Amniotic epithelial cell (primary cell): ENCODE results near the gene KLHL3.

Experiments used
- DNase-seq: peaks from one replicate; pipeline ENCODE4 v3.0.0-alpha.2; 2010; ENCODE audit warnings: low read depth

Gene KLHL3

DNA sequence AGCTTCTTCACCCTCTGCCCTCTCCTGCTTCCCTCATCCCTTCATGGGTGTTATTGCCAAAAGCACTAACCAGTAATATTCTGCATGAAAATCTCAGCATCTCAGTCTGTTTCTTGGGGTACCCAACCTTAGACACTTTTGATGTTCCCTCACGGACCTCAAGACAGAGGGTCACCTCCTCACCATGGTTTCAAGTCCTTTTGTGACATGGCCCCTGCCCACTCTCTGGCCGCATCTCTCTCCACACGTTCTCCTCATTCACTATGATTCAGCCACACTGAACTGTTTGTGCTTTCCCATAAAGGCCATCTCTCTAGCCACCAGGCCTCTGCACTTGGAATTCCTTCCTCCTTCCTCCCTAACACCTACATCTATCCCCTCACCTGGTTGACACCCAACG, 125.3 kb downstream of the KLHL3 start:
- no peak for DNase-seq

DNA sequence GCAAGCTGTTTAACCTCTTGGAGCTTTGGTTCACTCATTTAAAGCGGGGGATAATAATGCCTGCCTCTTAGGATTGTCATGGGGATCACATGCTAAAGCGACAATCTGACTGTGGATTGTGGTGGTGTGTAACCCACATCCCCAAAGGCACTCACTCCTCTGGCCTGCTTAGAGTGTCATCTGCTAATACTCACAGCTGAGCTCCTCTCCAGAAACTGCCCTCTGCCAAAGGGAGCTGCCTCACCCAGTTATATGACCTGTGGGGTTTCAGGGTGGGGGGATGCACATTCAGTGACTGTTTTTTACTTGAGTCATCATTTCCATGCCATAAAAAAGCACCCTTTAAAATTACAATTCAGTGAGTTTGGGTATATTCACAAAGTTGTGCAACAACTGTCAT, 126.8 kb downstream of the KLHL3 start:
- no peak for DNase-seq

DNA sequence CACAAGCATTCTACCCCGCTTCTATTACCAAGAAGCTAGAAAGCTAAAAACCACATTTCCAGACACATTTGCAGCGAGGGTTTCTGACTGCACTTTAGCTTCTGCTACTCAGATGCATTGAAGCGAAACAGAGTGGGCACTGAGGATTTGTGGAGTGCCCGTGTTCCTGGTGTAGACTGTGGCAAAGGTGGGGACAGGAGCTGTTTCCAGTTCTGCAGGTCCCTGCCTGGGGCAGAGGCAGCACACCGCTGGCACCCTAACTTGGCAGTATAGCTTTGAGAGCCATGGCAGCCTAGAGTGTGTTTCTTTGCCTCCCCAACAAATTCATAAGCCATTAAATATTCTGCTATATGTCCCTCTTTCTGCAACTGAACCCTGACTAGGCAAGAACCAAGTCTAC, 128.1 kb downstream of the KLHL3 start:
- DNase-seq = no peak

DNA sequence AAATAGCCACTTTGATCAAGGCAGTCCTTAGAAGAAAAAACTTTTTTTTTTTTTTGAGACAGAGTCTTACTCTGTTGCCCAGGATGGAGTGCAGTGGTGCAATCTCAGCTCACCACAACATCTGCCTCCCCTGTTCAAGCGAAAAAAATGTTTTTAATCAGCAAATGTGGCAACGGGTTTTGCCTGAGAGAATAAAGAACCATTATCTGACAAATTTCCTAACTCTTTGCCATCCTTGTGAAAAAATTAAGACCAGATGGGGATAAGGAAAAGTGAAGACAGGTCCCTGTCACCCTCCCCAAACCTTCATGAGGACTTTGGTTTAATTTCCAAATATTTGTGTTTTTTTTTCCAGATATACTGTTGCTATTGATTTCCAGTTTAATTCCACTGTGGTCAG, 129.5 kb downstream of the KLHL3 start:
- peak; percentile 23 for DNase-seq

DNA sequence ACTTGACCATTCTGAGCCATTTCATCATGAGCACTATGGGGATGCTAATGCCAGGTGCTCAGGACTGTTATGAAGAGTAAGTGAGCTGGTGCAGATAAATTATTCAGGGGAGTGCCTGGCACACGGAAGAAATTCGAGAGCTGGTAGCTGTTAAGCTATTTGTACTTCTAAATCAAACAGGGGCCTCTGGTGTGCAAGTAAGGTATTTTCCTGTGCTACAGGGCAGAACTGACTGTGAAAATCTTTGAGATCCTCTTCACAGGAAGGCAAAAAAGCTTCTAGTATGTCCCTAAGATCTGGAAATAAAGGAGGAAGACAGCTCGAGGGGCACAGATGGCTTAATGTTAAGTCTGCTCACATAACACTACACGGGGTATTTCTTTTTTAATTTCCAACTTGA, 130.5 kb downstream of the KLHL3 start:
- DNase-seq = no peak

DNA sequence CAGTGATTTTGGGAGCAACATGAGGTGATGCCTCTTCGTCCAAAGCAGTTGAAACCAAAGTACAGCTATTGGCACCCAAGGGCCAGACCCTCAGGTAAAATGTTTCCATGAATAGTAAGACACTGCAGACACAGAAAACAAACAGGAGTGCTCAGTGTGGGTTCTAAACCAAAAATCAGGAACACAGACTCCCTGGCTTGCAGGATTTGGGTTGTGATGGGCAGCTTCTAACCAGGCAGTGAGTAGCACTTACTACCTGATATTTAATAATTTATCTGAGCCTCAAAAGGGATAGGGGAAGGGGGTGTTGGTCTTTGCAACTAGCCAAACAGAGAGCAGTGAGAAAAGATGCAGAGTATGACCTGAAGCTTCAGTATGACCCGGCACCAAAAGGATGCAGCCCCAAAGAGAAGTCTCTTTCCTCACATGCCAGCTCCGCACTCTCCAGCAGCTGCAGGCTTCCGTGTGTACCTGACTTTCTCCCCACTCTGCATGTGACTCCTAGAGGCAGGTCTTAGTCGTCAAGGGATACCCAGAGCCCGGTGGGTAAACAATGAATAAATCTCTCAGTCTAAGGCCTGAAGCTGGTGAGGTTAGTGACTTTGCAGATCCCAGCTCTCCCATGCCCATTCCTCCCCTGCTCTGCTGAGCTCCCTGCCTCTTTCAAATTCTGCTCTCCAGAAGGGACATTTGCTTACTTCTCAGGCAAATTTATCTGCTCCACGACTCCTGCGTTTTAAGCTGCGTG, 131.4 kb downstream of the KLHL3 start:
- DNase-seq = no peak

DNA sequence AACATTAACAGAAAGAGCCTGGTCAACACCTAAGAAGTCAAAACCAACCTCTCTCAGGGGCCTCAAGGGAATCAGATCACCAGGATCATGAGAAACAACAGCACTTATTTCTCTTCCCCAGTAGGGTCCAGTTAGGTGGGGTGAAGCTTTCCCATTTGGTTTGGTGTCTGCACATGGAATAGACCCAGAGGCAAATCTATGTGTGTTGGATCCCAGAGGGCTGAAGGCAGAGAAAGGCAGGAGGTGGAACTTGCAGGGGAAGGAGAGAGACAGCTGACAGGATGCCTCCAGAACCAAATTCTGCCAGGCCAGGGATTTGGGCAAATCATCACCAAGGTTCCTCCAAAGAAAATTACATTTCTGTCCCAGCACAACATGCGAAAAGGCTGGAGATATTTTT, 132.0 kb downstream of the KLHL3 start:
- DNase-seq = no peak

DNA sequence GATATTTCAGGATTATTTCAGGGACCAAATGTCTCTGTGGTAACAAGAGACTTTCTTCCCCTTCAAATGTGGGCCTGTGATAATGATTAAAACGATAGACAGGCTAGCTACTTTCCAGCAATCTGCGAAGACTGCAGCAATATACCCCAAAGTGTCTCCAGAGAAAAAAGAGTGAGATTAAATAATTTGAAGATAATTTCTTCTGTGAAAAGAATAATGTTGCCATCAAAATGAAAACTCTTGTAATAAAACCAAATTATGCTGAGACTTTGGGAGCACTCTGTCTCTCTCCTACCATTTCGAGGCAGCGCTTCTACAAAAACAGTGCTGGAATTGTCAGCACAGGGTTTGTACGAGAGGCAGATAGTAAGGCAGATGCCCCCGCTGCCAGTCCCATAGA, 132.5 kb downstream of the KLHL3 start:
- no peak for DNase-seq

DNA sequence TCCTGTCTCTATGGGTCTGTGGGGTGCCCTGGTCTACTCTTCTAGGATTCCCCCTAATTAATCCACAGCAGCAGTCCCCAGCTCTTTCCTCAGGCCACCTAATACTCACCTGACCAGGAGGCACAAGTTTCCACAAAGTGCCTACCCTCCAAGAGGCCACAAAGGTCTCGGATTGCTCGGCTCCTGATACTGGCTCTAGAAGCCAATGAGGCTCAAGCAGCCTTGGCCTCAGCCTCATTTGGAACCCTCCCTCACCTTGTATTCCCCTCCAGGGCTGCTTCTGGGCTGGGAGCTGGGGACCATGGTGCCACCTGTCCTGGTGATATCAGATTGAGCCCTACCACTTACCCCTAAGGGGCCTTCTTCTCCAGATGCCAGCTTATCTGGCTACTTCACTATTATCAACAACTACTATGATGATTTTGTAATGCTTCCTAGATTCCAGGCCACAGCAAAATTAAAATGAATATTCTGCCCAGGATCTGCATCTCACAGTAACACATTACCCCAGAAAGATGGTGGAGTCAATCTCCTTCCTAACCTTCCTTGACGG, 133.1 kb downstream of the KLHL3 start:
- no peak for DNase-seq

DNA sequence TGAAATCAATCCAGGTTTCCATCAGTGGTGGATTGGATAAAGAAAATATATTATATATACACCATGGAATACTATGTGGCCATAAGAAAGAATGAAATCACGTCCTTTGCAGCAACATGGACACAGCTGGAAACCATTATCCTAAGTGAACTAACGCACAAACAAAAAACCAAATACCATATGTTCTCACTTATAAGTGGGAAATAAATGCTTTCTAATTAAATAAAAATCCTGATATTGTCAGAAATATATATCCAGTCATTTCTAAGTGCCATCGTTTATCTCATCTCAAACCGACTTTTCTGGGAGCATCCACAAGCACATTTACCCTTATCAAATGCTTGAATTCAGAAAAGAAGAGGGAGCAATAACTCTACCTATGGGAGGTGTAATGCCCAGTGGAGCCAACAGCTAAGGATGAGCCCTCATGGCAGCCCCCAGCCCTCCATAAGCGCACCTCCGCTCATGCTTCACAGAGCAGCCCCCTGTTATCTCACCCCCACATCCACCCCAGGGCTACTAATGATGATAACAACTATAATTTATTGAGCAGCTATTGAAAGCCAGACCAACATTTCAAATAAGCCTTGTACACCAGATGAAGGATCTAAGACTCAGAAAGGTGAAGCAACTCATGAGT, 135.0 kb downstream of the KLHL3 start:
- no peak for DNase-seq

DNA sequence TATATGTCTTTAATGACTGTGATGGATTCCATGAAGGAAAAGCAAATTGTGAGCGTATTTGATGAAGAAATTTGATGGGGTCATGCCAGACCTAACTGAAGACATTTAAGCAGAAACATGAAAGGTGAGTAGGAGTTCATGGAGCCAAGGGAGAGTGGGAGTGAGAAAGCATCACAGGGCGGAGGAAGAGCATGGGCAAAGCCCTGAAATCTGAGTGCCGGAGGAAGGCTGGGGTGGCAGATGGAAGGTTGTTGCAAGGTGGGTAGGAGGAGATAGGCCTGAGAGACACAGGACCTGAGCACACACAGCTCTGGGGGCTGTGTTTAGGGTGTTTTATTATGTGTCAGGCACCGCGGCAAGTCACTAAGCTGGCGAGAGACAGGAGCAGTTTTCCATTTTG, 136.4 kb downstream of the KLHL3 start:
- DNase-seq = no peak

DNA sequence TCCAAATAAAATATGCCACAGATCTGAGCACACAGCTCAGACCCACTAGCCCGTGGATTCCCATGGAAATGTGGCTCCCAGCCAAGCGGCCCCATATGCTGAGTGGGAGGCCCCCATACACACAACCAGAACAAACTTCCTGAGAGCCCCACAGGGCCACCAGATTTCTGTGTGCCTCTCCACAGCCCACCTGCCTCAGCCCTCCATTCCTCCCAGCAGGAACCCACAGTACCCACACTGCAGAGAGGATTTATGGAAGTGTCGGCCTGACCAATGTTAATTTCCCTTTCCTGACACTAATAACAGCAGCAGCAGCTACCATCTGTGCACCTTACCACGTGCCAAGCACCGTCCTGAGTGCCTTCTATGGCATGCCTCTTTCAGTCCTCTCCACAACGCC, 137.5 kb downstream of the KLHL3 start:
- no peak for DNase-seq

DNA sequence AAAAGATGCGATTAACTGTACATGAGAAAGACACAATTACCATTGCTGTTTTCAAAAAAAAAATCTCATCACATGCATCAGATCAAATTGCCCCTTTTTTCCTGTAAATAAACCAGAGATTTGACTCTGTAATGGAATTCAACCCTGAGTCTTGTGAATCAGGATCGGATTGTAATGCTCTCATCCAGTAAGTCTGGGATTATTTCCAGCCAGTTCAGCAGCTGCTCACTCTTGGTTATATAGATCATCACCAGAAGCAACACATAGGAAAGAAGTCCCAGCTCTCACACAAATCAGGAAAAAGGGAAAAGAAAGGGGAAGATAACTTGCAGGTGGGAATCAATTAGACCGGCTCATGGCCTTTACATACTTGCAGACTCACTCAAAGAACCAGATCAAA, 138.9 kb downstream of the KLHL3 start:
- no peak for DNase-seq

DNA sequence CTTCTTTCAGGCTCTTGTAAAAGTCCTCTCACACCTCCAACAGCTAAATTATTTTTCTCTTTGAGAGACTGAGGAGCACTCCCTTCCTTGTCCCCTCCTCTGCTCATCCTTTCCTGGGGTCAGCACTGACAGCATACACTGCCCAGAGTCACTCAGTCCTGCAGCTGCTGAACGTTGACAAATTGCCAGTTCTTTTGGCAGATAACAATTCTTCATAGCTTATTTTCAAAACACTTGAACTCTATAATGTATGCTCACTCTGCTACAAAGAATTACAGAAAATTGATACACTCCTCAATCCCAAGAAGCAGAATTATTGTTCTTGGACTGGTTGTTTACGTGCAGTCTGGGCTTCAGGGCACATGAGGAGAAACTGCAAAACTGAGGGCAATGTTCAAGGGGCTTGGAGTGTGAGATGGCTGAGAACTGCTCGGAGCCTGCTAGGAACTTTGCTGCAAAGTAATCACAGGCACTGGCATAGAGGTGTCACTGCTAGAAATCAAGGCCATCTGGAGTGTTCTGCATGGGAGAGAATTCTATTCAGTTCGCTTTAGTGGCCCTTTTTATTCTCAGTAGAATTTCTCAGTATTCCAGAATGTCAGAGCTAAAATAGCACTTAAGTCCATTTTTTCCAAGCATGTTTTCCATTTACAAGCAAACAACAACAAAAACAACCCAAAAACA, 140.4 kb downstream of the KLHL3 start:
- DNase-seq = no peak

DNA sequence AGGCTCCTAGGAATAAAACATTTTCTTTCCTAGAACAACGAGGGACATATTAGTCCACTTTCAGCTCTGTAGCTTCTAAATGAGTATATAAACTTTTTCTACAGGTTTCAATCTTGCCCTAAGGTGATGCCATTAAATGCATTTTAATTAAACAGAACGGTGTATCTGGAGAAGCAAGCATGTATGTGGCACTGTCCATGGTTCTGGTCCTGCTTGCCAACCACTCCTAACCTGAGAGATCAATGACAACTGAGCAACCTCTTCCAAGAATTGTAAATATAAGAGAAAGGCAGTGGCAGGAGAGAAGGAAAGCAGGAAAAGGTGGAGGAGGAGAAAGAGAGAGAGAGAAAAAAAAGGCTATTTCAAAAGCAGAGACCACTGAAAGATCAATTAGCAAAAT, 141.2 kb downstream of the KLHL3 start:
- peak; percentile 18 for DNase-seq

DNA sequence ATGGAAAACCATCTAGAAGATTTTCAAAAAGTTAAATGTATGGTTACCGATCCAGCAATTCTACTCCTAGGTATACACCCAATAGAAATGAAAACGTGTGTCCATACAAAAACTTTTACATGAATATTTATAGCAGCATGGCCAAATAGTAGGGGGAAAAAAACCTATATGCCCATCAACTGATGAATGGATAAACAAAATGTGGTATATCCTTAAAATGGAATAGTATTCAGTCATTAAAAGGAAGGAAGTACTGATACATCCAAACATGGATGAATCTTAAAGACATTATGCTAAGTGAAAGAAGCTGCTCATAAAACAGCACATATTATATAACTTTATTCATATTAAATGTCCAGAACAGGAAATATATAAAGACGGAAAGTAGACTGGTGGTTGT, 143.6 kb downstream of the KLHL3 start:
- DNase-seq = no peak

DNA sequence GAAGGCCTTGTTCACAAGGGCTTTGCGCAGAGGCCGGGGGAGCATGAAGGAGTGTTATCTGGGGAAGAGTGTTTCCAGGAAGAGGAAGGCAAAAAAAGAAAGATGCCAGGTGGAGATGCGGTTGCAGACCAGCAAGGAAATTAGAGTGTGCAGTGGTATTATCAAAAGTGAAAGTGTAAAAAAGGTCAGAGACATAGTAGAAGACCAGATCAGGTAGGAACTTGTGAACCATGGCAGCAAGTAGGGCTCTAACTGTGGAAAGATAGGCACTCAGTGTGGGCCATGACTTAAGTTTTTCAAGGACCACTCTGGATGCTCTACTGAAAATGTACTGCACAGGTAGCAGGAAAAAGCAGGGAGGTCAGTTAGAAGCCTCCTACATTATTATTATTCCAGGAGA, 146.7 kb downstream of the KLHL3 start:
- DNase-seq = no peak

DNA sequence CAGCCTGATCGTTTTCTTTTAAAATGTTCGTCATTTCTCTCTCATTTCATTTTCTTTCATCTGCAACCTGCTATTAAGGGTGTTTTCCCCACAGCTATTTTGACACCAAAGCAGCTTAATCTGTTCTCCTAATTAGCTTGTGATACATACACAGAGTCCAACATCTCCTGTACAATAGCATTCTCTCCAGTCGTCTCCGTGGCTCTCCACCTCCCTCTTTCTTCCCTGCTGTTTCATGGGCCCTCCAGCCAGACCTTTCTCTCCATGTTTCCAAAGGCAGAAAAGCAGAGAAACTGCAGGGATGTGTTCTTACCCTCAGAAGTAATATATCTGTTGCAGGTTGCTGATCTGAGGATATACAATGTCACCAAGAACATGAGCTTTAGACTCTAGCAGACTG, 148.0 kb downstream of the KLHL3 start:
- DNase-seq = no peak

DNA sequence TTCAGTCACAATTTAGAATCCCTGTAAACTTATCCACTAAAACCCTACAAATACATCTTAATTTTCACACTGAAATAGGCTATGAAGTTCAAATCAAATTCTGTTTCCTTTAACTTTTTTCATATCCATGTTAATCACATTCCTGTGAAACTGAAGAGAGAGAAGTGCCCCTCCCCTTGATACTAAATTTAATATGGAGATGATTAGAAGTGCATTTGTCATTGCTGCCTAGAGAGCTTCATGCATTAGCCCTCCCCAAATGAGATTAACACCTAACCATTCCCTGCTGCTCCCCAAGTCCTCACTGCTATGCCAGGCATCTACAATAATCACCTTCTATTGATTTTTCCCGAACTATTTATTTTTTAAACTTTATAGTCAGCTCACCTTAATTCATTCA, 151.6 kb downstream of the KLHL3 start:
- no peak for DNase-seq

DNA sequence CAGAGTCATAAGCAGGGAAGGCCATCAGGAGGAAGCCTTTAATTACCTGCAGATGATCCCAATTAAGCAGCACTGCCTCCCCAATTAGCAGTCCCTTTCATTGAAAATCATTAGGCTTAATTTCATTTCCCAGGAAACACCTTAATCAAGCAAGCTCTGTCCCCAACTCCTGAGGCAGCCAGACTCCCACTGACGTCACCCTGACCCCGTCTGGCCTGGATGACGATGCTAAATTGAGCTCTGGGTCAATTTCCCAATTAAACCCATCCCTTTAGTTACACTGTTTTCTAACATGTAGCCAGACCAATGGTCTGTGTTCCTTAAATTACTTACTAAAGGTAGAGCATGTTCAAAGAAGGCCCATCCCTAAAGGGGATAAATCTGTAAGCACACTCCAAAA, 152.8 kb downstream of the KLHL3 start:
- DNase-seq = no peak

DNA sequence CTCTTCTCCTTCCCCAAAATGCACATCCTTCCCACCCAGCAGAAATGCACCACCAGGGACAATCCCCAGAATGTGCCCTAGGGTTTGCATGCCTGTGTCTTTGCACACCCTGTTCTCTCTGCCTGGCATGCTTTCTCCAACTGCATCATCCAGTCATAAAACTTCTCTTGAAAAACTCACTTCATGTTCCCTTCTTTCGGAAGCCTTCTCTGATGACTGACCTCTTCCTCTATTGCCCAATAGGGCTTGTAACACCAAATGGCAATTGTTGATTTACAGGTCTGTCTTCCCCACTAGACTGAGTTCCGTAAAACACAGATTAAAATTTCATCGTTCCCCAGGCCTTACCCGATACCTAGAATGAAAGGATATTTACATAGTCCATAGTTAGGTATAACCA, 153.7 kb downstream of the KLHL3 start:
- no peak for DNase-seq

DNA sequence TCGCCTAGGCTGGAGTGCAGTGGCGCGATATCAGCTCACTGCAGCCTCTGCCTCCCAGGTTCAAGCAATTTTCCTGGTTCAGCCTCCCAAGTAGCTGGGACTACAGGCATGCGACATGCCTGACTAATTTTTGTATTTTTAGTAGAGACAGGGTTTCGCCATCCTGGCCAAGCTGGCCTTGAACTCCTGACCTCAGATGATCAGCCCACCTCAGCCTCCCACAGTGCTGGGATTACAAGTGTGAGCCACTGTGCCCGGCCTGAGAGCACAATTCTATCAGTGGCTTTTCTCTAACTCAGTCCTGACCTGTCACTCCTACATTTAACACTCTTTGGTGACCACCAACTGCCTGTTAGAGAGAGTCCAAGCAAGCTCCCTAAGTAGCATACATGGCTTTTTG, 154.1 kb downstream of the KLHL3 start:
- DNase-seq = no peak

DNA sequence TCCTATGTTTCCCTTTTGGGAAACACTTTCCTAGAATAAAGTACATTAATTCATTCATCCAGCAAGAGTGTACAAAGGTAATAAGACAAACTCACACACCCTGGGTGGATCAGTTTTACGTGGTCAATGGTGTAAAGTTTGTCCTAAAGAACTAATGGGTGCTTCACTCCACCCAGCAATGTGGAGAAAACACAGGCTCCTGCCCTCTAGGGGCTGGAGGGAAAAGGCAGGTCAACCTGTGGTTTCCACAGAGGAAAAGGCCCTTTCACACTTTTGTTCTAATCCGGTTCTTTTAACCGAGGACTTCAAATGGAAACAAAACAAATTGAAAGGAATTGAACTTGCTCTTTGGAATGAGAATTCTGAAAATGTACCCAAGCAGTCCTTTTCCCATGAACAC, 155.9 kb downstream of the KLHL3 start:
- DNase-seq = no peak
